Transverse colon (tissue), 4 donors: ENCODE results near the gene MYH13. TPM values are rescaled to one million over a fixed set of nuclear protein-coding genes. Genes with fewer than 3 reads are reported as not detected.
A peak's percentile ranks its signal among the peaks of the same experiment; 100 is the strongest.

ENCODE experiments used
- DNase-seq: peaks from one replicate; pipeline ENCODE4 v3.0.0-alpha.2; 2019
- H3K27ac ChIP-seq, 4 donors: fragments of 200-600 bp; sonication (generic); 2 replicates each; pipeline ENCODE4 v1.5.1; 2016 to 2018; ENCODE audit warnings: inconsistent platforms in 4 of 4
- H3K27me3 ChIP-seq: fragments of 200-600 bp; sonication (generic); 2 replicates; pipeline ENCODE4 v1.5.1; 2017; ENCODE audit warnings: inconsistent platforms
- H3K36me3 ChIP-seq, 4 donors: fragments of 200-600 bp; sonication (generic); 2 replicates each; pipeline ENCODE4 v1.5.1; 2017 to 2019; ENCODE audit warnings: inconsistent platforms in 4 of 4
- H3K4me1 ChIP-seq, 4 donors: fragments of 200-600 bp; sonication (generic); 2 replicates each; pipeline ENCODE4 v1.5.1; 2017 to 2020; ENCODE audit warnings: inconsistent platforms in 4 of 4
- H3K4me3 ChIP-seq, 4 donors: fragments of 200-600 bp; sonication (generic); 1 replicate in 1 of 4; 2 replicates in 3 of 4; pipeline versions ENCODE4 v1.5.1 to v1.6.1; 2017 to 2019; ENCODE audit warnings: inconsistent platforms in 4 of 4
- H3K9me3 ChIP-seq, 2 donors: fragments of 200-600 bp; sonication (generic); 2 replicates each; pipeline ENCODE4 v1.5.1; 2017 to 2019; ENCODE audit warnings: inconsistent platforms in 2 of 2
- CTCF ChIP-seq, 5 experiments: fragments of 200-600 bp in 3 of 5; fragments of 450-650 bp in 2 of 5; sonication (generic) in 3 of 5; IDR thresholded peaks; 1 replicate in 2 of 5; 2 replicates in 3 of 5; pipeline ENCODE4 v1.5.1; 2016 to 2017; ENCODE audit warnings: antibody characterized with exemption in 5 of 5, inconsistent platforms in 3 of 5, mild to moderate bottlenecking in 2 of 5, moderate library complexity in 1 of 5
- EP300 ChIP-seq: sonication (generic); formaldehyde crosslinking; IDR thresholded peaks from one replicate; pipeline ENCODE4 v1.6.1; 2017; ENCODE audit warnings: antibody characterized with exemption, low read depth
- POLR2A ChIP-seq: fragments of 450-650 bp; IDR thresholded peaks from one replicate; pipeline ENCODE4 v1.6.1; 2016; ENCODE audit warnings: antibody characterized with exemption, mild to moderate bottlenecking, moderate library complexity
- POLR2AphosphoS5 ChIP-seq, 3 donors: sonication (generic); formaldehyde crosslinking; IDR thresholded peaks; one replicate each; pipeline ENCODE4 v1.6.1; 2016; ENCODE audit warnings: antibody characterized with exemption in 3 of 3
- WGBS, 2 donors: methylation state at CpG; one replicate each; pipeline ENCODE4 v1.1.5; 2018; ENCODE audit warnings: low coverage in 1 of 2; 5-methylcytosine and 5-hydroxymethylcytosine counted together
- in situ Hi-C, 4 donors: fragments of 200-750 bp; cut with MboI; loops; one replicate each; pipeline versions ENCODE4 v1.15.0 to v1.15.1; 2017; ENCODE audit warnings: low sequenced_read_pairs in 3 of 4, low pct_ligation_motif_present in 1 of 4, low pct_unique_long_range_greater_than_20kb in 1 of 4
- intact Hi-C: fragments of 100-400 bp; cut with DNase I; formaldehyde crosslinking; loops from one replicate; pipeline ENCODE4 v1.15.1; 2023; ENCODE audit warnings: low total_unique reads
- total RNA-seq, 4 donors: library from RNA; depleted of rRNA; stranded (reverse); fragments of >200 nt; gene quantifications; one replicate each; pipeline ENCODE4 v1.1.0, GENCODE V29; 2016

Gene MYH13
- total RNA-seq, 4 donors from 2014 or later = 0.14 to 2.6 (median 0.16) TPM; not detected in 1

GRCh38 chr17:10318535-10318934 is 54.3 kb downstream of the MYH13 start:
- intact Hi-C loops = no loop called here
- no peak for TF ChIP-seq EP300
- TF ChIP-seq POLR2AphosphoS5 (IDR thresholded peaks at IDR 0.05) = no peak
- TF ChIP-seq CTCF (IDR thresholded peaks at IDR 0.05) = no peak
- TF ChIP-seq POLR2A = no peak
- in situ Hi-C loops = no loop called here

GRCh38 chr17:10317543-10317834 is 55.3 kb downstream of the MYH13 start:
- Histone ChIP-seq H3K36me3 (no peaks in the 10 kb centered on the region), H3K4me1 (peaks cover 0 to 4% (median 0%) of the 10 kb centered on the region in 4 donors), H3K27me3 (no peaks in the 10 kb centered on the region), H3K27ac (no peak overlapping the region), H3K9me3 (no peaks in the 10 kb centered on the region), H3K4me3 (no peak overlapping the region)
- no peak for TF ChIP-seq CTCF (IDR thresholded peaks at IDR 0.05)
- TF ChIP-seq POLR2A = no peak
- TF ChIP-seq POLR2AphosphoS5 (IDR thresholded peaks at IDR 0.05) = no peak
- no peak for TF ChIP-seq EP300
- intact Hi-C loops = no loop called here
- 69% methylated on average over 5 of the region's 5 CpGs; no CpG with 5 or more reads in 1 of the 2 donors for WGBS, 2 donors
- in situ Hi-C loops = no loop called here
- DNase-seq = no peak

More at GRCh38 chr17:10318535-10318934, 54.3 kb downstream of the MYH13 start:
- peaks cover 0 to 4% (median 0%) of the 10 kb centered on the region in 4 donors for H3K4me1 ChIP-seq
- no peaks in the 10 kb centered on the region for H3K27me3 ChIP-seq
- H3K4me3 ChIP-seq = no peak overlapping the region
- H3K27ac ChIP-seq = no peak overlapping the region
- no peak for DNase-seq
- WGBS, 2 donors = 61 to 75% methylated on average over 9 of the region's 9 CpGs
- H3K36me3 ChIP-seq = no peaks in the 10 kb centered on the region
- H3K9me3 ChIP-seq = no peaks in the 10 kb centered on the region

- Histone ChIP-seq H3K4me3 (no peak overlapping the region), H3K36me3 (no peaks in the 10 kb centered on the region), H3K27ac (no peak overlapping the region), H3K4me1 (peaks cover 0 to 4% (median 0%) of the 10 kb centered on the region in 4 donors), H3K9me3 (no peaks in the 10 kb centered on the region), H3K27me3 (no peaks in the 10 kb centered on the region)
- in situ Hi-C loops = no loop called here
- TF ChIP-seq POLR2A = no peak
- TF ChIP-seq CTCF (IDR thresholded peaks at IDR 0.05) = peak in 3 of 5 experiments; percentile 58 to 73 (median 66)
- 59 to 81% methylated on average over 10 to 19 of the region's 19 CpGs for WGBS, 2 donors
- intact Hi-C loops = no loop called here
- peak; percentile 77 for DNase-seq
Measured at GRCh38 chr17:10316801-10317542, 55.8 kb downstream of the MYH13 start.

- no peaks in the 10 kb centered on the region for H3K27me3 ChIP-seq
- 58 to 65% methylated on average over 5 of the region's 5 CpGs for WGBS, 2 donors
- peaks cover 0 to 4% (median 0%) of the 10 kb centered on the region in 4 donors for H3K4me1 ChIP-seq
- no peaks in the 10 kb centered on the region for H3K36me3 ChIP-seq
- no peak overlapping the region for H3K4me3 ChIP-seq
- TF ChIP-seq POLR2A (no peak), EP300 (no peak), POLR2AphosphoS5 (IDR thresholded peaks at IDR 0.05) (no peak), CTCF (IDR thresholded peaks at IDR 0.05) (no peak)
- in situ Hi-C loops = no loop called here
- intact Hi-C loops = no loop called here
- H3K9me3 ChIP-seq = no peaks in the 10 kb centered on the region
- H3K27ac ChIP-seq = no peak overlapping the region
- DNase-seq = no peak
Measured at GRCh38 chr17:10314329-10314728, 58.5 kb downstream of the MYH13 start.
